GM13977 (cell line): ENCODE results near the gene ATAD1.
A peak's percentile ranks its signal among the peaks of the same experiment; 100 is the strongest.
"Not testable (repeated sequence)": the region's sequence is repeated elsewhere in the genome, so short reads cannot be mapped to it uniquely, and the experiment has no call there.

ENCODE experiments used
- DNase-seq: peaks from one replicate; pipeline ENCODE4 v3.0.0; 2012; ENCODE audit warnings: low spot score
- CTCF ChIP-seq: IDR thresholded peaks from 2 replicates; pipeline ENCODE4 v1.5.1; 2012; ENCODE audit warnings: mild to moderate bottlenecking, control low read depth; ENCODE audit not compliant: insufficient read depth; ENCODE audit errors: extremely low read depth, missing control alignments
- in situ Hi-C: fragments of 300-500 bp; cut with MboI; formaldehyde crosslinking; loops from one replicate; pipeline ENCODE4 v1.12.0; 2022; ENCODE audit warnings: low sequenced_read_pairs, low pct_unique_long_range_greater_than_20kb, mixed read lengths, inconsistent platforms; ENCODE audit not compliant: unreplicated experiment

The ATAD1 gene, protein sequence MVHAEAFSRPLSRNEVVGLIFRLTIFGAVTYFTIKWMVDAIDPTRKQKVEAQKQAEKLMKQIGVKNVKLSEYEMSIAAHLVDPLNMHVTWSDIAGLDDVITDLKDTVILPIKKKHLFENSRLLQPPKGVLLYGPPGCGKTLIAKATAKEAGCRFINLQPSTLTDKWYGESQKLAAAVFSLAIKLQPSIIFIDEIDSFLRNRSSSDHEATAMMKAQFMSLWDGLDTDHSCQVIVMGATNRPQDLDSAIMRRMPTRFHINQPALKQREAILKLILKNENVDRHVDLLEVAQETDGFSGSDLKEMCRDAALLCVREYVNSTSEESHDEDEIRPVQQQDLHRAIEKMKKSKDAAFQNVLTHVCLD

DNA sequence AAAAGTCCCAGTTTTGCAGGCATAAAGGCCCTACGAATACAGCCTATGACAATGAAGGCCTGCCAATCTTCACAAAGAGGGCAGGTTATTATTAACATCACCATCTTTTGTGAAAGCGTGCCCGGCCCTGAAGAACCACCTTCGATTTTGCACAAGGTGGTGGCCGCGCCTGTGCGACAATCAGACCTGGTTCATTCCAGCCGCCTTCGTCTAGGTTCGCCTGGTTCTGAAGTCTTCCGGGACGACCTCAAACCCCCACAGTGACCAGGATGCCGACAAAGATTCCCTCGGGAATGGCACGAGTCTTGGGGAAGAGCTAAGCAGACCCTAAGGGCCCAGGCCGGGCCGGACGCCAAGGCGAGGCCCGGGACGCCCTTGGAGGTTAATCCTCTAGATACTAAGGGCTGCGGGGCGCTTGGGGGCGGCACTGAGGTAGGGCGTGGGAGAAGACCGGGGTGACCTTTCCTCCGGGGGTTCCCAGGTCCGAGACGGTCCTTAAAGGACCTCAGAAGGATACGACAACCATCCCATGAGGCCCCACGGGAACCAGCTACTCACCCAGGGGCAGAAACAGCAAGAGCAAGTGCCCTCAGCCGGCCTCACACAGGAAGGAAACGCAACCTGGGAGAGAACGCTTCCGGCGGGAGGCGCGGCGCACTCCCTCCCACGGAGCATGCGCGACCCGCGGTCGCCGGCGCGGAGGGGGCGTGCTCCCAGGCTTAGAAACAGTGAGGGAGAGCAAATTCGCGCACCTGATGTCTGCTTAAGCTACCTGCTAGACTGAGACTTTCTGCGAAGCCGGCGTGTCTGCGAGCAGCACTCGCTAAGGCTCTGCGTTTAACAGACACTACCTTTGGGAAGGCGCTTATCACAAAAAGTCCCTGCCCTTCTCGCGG, at the start of gene ATAD1:
TSS of gene ATAD1 (minus strand) at position 618 of the 896 bp plus-strand sequence. CDS start 3,627 bp downstream, outside the sequence.
- TF ChIP-seq CTCF: peak; percentile 28
- DNase-seq: peak; percentile 79
- in situ Hi-C loops: no loop called here

GRCh38 chr10:87867453-87867852, 49.4 kb upstream of the ATAD1 start:
- in situ Hi-C loops: loop anchor here (10.0 kb wide), 1 partner anchor 237 kb away; no protein-coding TSS in a partner anchor
- TF ChIP-seq CTCF: no peak
- no peak for DNase-seq

DNA sequence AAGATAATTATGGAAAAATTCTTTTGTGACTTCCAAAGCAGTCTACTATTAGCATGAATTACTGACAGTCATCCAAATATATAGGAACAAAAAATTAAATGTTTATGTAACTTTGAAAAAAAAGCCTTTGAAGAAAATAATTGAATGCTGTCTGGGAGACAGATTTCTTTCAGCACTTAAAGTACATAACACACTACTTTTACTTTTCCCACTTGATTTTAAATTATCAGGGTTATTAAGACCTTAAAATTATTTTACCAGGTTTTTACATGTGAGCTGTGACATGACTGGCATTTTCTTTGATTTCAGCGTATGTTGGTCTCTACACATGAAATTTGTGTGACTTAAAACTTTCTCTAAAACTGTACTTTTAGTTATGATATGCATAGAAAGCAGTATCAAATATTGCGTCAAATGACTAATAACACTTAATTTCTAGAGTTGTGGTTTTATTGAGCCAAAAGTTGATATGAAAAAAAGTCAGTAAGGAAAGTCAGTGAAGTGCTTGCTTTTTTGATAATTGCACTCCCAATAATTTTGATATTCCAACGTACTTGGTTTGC, 48.5 kb upstream of the ATAD1 start:
- no peak for TF ChIP-seq CTCF
- in situ Hi-C loops: loop anchor here (10.0 kb wide), 1 partner anchor 238 kb away; no protein-coding TSS in a partner anchor
- DNase-seq: no peak

DNA sequence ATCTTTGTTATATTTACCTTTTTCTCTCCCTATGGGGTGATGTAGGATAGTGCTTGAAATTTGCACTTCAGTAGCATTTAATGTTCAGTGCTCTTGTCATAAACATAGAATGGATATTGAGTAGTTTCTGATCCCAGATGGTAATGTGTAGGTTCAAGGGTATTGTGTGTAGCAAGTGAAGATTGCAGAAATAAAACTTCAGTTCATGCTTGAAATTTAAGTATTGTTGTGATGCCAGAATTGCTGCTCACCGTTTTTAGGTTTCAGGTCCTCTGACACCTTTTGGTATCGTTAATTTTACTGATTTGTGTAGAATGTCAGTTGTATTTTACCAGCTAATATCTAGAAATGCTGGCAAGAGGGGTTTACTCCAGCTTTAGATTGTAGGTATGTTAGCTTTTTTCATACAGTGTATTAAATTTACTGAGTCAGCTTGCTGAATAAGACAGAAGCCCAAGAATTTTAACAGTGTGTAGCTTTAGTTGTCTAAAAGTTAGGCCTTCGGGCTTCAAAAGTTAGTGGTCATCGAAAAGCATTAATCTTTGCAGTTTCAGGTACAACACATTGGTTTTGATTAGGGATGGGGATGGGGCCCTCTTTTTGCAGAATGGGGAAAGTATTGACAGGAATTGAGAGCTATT, 47.3 kb upstream of the ATAD1 start:
- TF ChIP-seq CTCF: no peak
- no peak for DNase-seq
- in situ Hi-C loops: loop anchor here (10.0 kb wide), 1 partner anchor 239 kb away; no protein-coding TSS in a partner anchor

DNA sequence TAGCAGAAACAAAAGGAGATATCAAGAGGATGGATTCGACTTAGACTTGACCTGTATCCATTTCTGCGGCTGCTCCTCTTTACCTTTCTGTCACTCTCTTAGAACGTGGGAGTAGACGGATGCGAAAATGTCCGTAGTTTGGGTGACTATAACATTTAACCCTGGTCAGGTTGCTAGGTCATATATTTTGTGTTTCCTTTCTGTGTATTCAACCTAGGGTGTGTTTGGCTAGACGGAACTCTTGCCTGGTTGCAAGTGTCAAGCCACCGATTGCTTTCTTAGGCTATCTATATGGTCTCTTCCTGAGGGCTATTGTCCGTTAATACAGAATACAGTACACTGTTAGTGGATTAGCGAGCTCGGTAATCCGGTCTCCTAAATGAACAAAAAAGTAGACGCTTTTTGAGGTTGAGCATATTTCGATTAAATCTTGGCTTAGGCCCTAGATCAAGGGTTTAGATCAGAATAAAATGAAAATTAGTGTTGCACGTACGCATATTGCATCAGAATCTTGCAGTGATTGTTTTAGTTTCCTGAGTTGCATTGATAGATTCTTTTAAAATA, 46.6 kb upstream of the ATAD1 start:
- in situ Hi-C loops: loop anchor here (5.0 to 10.0 kb wide), 3 partner anchors 240 to 688 kb away; no protein-coding TSS in a partner anchor
- no peak for DNase-seq
- TF ChIP-seq CTCF: no peak

GRCh38 chr10:87863951-87864495, 46.0 kb upstream of the ATAD1 start:
- in situ Hi-C loops: loop anchor here (5.0 to 10.0 kb wide), 3 partner anchors 241 to 688 kb away; no protein-coding TSS in a partner anchor
- not testable (repeated sequence) for DNase-seq
